Motor neuron (in vitro differentiated cells): ENCODE measurements around the gene ADGRE3. TPM values are rescaled to one million over a fixed set of nuclear protein-coding genes. Genes with fewer than 3 reads are reported as not detected.

Experiments
- ATAC-seq, 8 experiments: fragments of 200-7000 bp; cut with Tn5 transposase; replicated peaks in 6 of 8; 2 replicates each; pipeline ENCODE4 v1.8.0; 2021; ENCODE audit warnings: mild to moderate bottlenecking in 8 of 8, moderate library complexity in 8 of 8
- H3K27ac ChIP-seq, 2 donors: fragments of 250-450 bp; sonication (Bioruptor Pico); 2 replicates each; pipeline ENCODE4 v1.9.0; 2021; ENCODE audit warnings: antibody characterized with exemption in 2 of 2, mild to moderate bottlenecking in 2 of 2, moderate library complexity in 1 of 2
- H3K4me1 ChIP-seq, 2 donors: fragments of 250-450 bp; sonication (Bioruptor Pico); replicated peaks in 1 of 2; 2 replicates each; pipeline ENCODE4 v1.6.1; 2021; ENCODE audit warnings: antibody characterized with exemption in 2 of 2, mild to moderate bottlenecking in 2 of 2, moderate library complexity in 1 of 2
- H3K4me3 ChIP-seq, 5 donors: fragments of 250-450 bp; sonication (Bioruptor Pico); 2 replicates each; pipeline ENCODE4 v1.9.0; 2021; ENCODE audit warnings: antibody characterized with exemption in 5 of 5, mild to moderate bottlenecking in 5 of 5, moderate library complexity in 4 of 5
- WGBS, 10 experiments: fragments of 450-650 bp; shearing (Covaris generic); methylation state at CpG; one replicate each; pipeline ENCODE4 v1.0.0; 2022; 5-methylcytosine and 5-hydroxymethylcytosine counted together
- in situ Hi-C, 9 experiments: fragments of 400-800 bp; cut with MboI; loops; one replicate each; pipeline ENCODE4 v1.15.0; 2021; ENCODE audit warnings: low sequenced_read_pairs in 9 of 9, low pct_unique_long_range_greater_than_20kb in 2 of 9; ENCODE audit not compliant: unreplicated experiment in 9 of 9
- total RNA-seq, 8 experiments: library from RNA; unstranded; fragments of 300-600 nt; gene quantifications; 2 replicates each; pipeline versions ENCODE4 v1.2.3 to v1.2.4, GENCODE V29; 2022

The ADGRE3 gene
- total RNA-seq, 8 experiments from 2014 or later, result 0.13 TPM; not detected in 7

GRCh38 chr19:14689598-14690503 is 15.2 kb upstream of the ADGRE3 start, which contains the start of gene ZNF333:
ZNF333 (plus strand) TSS chr19:14690048; CDS start chr19:14693492, 3,444 bp downstream.
- H3K4me1 ChIP-seq, result peaks cover 6 to 12% of the 10 kb centered on the region in 2 donors
- WGBS, 10 experiments, result 0 to 13% (median 0%) methylated on average over 1 to 3 of the region's 66 CpGs; no CpG with 5 or more reads in 4 of the 10 experiments
- H3K27ac ChIP-seq, result peak within 1 kb of the TSS; percentile 97 to 98
- peak within 1 kb of the TSS; percentile 48 to 91 (median 61) for H3K4me3 ChIP-seq
- in situ Hi-C loops, result loop anchor here in 1 of 9 experiments (5.0 kb wide), 1 partner anchor 118 kb away; the partner anchor contains the start of gene NDUFB7
- ATAC-seq, result peak; percentile 94 to 98 (median 97)

GRCh38 chr19:14686411-14686810 is 11.8 kb upstream of the ADGRE3 start:
- peaks cover 6 to 12% of the 10 kb centered on the region in 2 donors for H3K4me1 ChIP-seq
- in situ Hi-C loops, result loop anchor here in 1 of 9 experiments (5.0 kb wide), 1 partner anchor 114 kb away; the partner anchor contains the start of gene NDUFB7
- no peak overlapping the region for H3K27ac ChIP-seq
- ATAC-seq, result no peak
- H3K4me3 ChIP-seq, result no peak overlapping the region
- 10 to 82% (median 35%) methylated on average over 1 to 3 of the region's 3 CpGs; no CpG with 5 or more reads in 3 of the 10 experiments for WGBS, 10 experiments

- no peak overlapping the region for H3K27ac ChIP-seq
- H3K4me3 ChIP-seq, result no peak overlapping the region
- in situ Hi-C loops, result no loop called here
- 0 to 60% (median 12%) methylated on average over 1 to 3 of the region's 3 CpGs; no CpG with 5 or more reads in 2 of the 10 experiments for WGBS, 10 experiments
- ATAC-seq, result no peak
- no peaks in the 10 kb centered on the region for H3K4me1 ChIP-seq
Measured at GRCh38 chr19:14683439-14683838, 8.8 kb upstream of the ADGRE3 start.

GRCh38 chr19:14682084-14682483 is 7.4 kb upstream of the ADGRE3 start:
- in situ Hi-C loops, result no loop called here
- no peak for ATAC-seq
- WGBS, 10 experiments, result 6 to 100% (median 82%) methylated on average over 1 to 2 of the region's 2 CpGs; no CpG with 5 or more reads in 3 of the 10 experiments
- Histone ChIP-seq H3K27ac (no peak overlapping the region), H3K4me1 (no peaks in the 10 kb centered on the region), H3K4me3 (no peak overlapping the region)

GRCh38 chr19:14678199-14678598 is 3.6 kb upstream of the ADGRE3 start:
- in situ Hi-C loops, result no loop called here
- WGBS, 10 experiments, result 55 to 71% (median 62%) methylated on average over 1 to 9 of the region's 9 CpGs; no CpG with 5 or more reads in 1 of the 10 experiments
- H3K27ac ChIP-seq, result no peak overlapping the region
- no peaks in the 10 kb centered on the region for H3K4me1 ChIP-seq
- H3K4me3 ChIP-seq, result no peak overlapping the region
- ATAC-seq, result no peak

- Histone ChIP-seq H3K4me3 (no peak overlapping the region), H3K4me1 (no peaks in the 10 kb centered on the region), H3K27ac (no peak overlapping the region)
- ATAC-seq, result no peak
- in situ Hi-C loops, result no loop called here
- 56 to 100% (median 73%) methylated on average over 2 to 6 of the region's 6 CpGs for WGBS, 10 experiments
Measured at GRCh38 chr19:14677464-14677863, 2.8 kb upstream of the ADGRE3 start.

- 50 to 84% (median 69%) methylated on average over 5 to 10 of the region's 10 CpGs for WGBS, 10 experiments
- Histone ChIP-seq H3K27ac (no peak overlapping the region), H3K4me3 (no peak overlapping the region), H3K4me1 (no peaks in the 10 kb centered on the region)
- ATAC-seq, result no peak
- in situ Hi-C loops, result no loop called here
Measured at GRCh38 chr19:14676762-14677161, 2.1 kb upstream of the ADGRE3 start.

- H3K4me3 ChIP-seq, result no peak overlapping the region
- no peaks in the 10 kb centered on the region for H3K4me1 ChIP-seq
- WGBS, 10 experiments, result 14 to 50% (median 30%) methylated on average over 1 of the region's 1 CpG; no CpG with 5 or more reads in 5 of the 10 experiments
Measured at GRCh38 chr19:14673088-14673487, 1.6 kb downstream of the ADGRE3 start.

GRCh38 chr19:14672188-14672872 is 2.3 kb downstream of the ADGRE3 start:
- no peak for ATAC-seq
- 33 to 83% (median 46%) methylated on average over 1 to 3 of the region's 3 CpGs; no CpG with 5 or more reads in 4 of the 10 experiments for WGBS, 10 experiments
- Histone ChIP-seq H3K4me1 (no peaks in the 10 kb centered on the region), H3K4me3 (no peak overlapping the region), H3K27ac (no peak overlapping the region)
- in situ Hi-C loops, result no loop called here

More at GRCh38 chr19:14673088-14673487, 1.6 kb downstream of the ADGRE3 start:
- in situ Hi-C loops, result no loop called here
- no peak for ATAC-seq
- no peak overlapping the region for H3K27ac ChIP-seq

GRCh38 chr19:14670408-14670807 is 4.2 kb downstream of the ADGRE3 start:
- Histone ChIP-seq H3K27ac (no peak overlapping the region), H3K4me1 (no peaks in the 10 kb centered on the region), H3K4me3 (no peak overlapping the region)
- ATAC-seq, result no peak
- 0 to 75% (median 8%) methylated on average over 1 to 2 of the region's 2 CpGs; no CpG with 5 or more reads in 1 of the 10 experiments for whole genome bisulfite sequencing, 10 experiments
- in situ Hi-C loops, result no loop called here

GRCh38 chr19:14669940-14670339 is 4.7 kb downstream of the ADGRE3 start:
- Histone ChIP-seq H3K27ac (no peak overlapping the region), H3K4me1 (no peaks in the 10 kb centered on the region), H3K4me3 (no peak overlapping the region)
- WGBS, 10 experiments, result 0 to 100% (median 0%) methylated on average over 1 to 2 of the region's 3 CpGs; no CpG with 5 or more reads in 3 of the 10 experiments
- in situ Hi-C loops, result no loop called here
- ATAC-seq, result no peak

- no peak for ATAC-seq
- no peak overlapping the region for H3K27ac ChIP-seq
- H3K4me3 ChIP-seq, result no peak overlapping the region
- 24 to 83% (median 59%) methylated on average over 1 to 12 of the region's 12 CpGs; no CpG with 5 or more reads in 1 of the 10 experiments for WGBS, 10 experiments
- in situ Hi-C loops, result no loop called here
- H3K4me1 ChIP-seq, result no peaks in the 10 kb centered on the region
Measured at GRCh38 chr19:14661372-14661924, 13.2 kb downstream of the ADGRE3 start.
